Neural cell (in vitro differentiated cells): ENCODE results near the gene ITPKB.

Experiments used
- CTCF ChIP-seq: fragments of 450-650 bp; IDR thresholded peaks from 2 replicates; pipeline ENCODE4 v1.5.1; 2014; ENCODE audit warnings: antibody characterized with exemption, mild to moderate bottlenecking, moderate library complexity; ENCODE audit not compliant: poor library complexity, severe bottlenecking
- EP300 ChIP-seq: fragments of 450-650 bp; conservative IDR thresholded peaks from 2 replicates; pipeline ENCODE4 v1.6.1; 2014; ENCODE audit warnings: antibody characterized with exemption, mild to moderate bottlenecking, moderate library complexity; ENCODE audit not compliant: poor library complexity, severe bottlenecking
- EZH2 ChIP-seq: fragments of 200-600, 300-800 bp; shearing (Covaris generic), sonication (generic); IDR thresholded peaks from 2 replicates; pipeline ENCODE4 v1.6.1; 2014; ENCODE audit warnings: antibody characterized with exemption, low read length, borderline replicate concordance, mild to moderate bottlenecking; ENCODE audit not compliant: insufficient read depth, poor library complexity, severe bottlenecking
- MXI1 ChIP-seq: fragments of 450-650 bp; conservative IDR thresholded peaks from 2 replicates; pipeline ENCODE4 v1.6.1; 2014; ENCODE audit warnings: antibody characterized with exemption, mild to moderate bottlenecking; ENCODE audit not compliant: poor library complexity, severe bottlenecking
- POLR2AphosphoS5 ChIP-seq: IDR thresholded peaks from 2 replicates; pipeline ENCODE4 v1.6.1; 2012
- RAD21 ChIP-seq: fragments of 450-650 bp; conservative IDR thresholded peaks from 2 replicates; pipeline ENCODE4 v1.6.1; 2014; ENCODE audit warnings: antibody characterized with exemption, mild to moderate bottlenecking, moderate library complexity
- REST ChIP-seq: IDR thresholded peaks from 2 replicates; pipeline ENCODE4 v1.6.1; 2012; ENCODE audit warnings: borderline replicate concordance
- TAF1 ChIP-seq: IDR thresholded peaks from 2 replicates; pipeline ENCODE4 v1.6.1; 2012; ENCODE audit warnings: low read depth

GRCh38 chr1:226754793-226755533 lies 15.9 kb upstream of the ITPKB start:
- TF ChIP-seq CTCF (no peak), REST (no peak), EP300 (no peak), RAD21 (no peak), POLR2AphosphoS5 (no peak), EZH2 (no peak), TAF1 (no peak), MXI1 (no peak)
